Parathyroid adenoma (tissue), 2 donors: Measurements from ENCODE around the gene APOB.

Source experiments
- H2AFZ ChIP-seq: fragments of 300-600 bp; sonication (generic); one replicate; pipeline ENCODE4 v1.7.0; 2017; ENCODE audit warnings: antibody characterized with exemption, mild to moderate bottlenecking
- H3K27ac ChIP-seq: fragments of 300-600 bp; sonication (generic); one replicate; pipeline ENCODE4 v1.7.0; 2017
- H3K27me3 ChIP-seq: fragments of 300-600 bp; sonication (generic); one replicate; pipeline ENCODE4 v1.7.0; 2017; ENCODE audit warnings: low read length; ENCODE audit not compliant: control insufficient read depth, insufficient read depth
- H3K36me3 ChIP-seq: fragments of 300-600 bp; sonication (generic); one replicate; pipeline ENCODE4 v1.7.0; 2017; ENCODE audit warnings: low read length; ENCODE audit not compliant: control insufficient read depth, insufficient read depth
- H3K4me1 ChIP-seq: fragments of 300-600 bp; sonication (generic); one replicate; pipeline ENCODE4 v1.7.0; 2017; ENCODE audit warnings: control low read depth
- H3K4me2 ChIP-seq: fragments of 300-600 bp; sonication (generic); one replicate; pipeline ENCODE4 v1.7.0; 2017; ENCODE audit warnings: low read length
- H3K4me3 ChIP-seq: fragments of 300-600 bp; sonication (generic); one replicate; pipeline ENCODE4 v1.7.0; 2017; ENCODE audit warnings: low read depth, low read length
- H3K79me2 ChIP-seq: fragments of 300-600 bp; sonication (generic); one replicate; pipeline ENCODE4 v1.7.0; 2017; ENCODE audit warnings: control low read depth
- H3K9ac ChIP-seq: fragments of 300-600 bp; sonication (generic); one replicate; pipeline ENCODE4 v1.7.0; 2017; ENCODE audit warnings: mild to moderate bottlenecking
- H3K9me3 ChIP-seq: fragments of 300-600 bp; sonication (generic); one replicate; pipeline ENCODE4 v1.7.0; 2017; ENCODE audit warnings: low read length; ENCODE audit not compliant: control insufficient read depth
- TF ChIP-seq, protein P1 (sequence below): fragments of 300-600 bp; sonication (generic); IDR thresholded peaks from one replicate; pipeline ENCODE4 v1.7.0; 2017; ENCODE audit warnings: antibody characterized with exemption, mild to moderate bottlenecking
- donor health status: primary hyperparathyroidism.

APOB gene

DNA sequence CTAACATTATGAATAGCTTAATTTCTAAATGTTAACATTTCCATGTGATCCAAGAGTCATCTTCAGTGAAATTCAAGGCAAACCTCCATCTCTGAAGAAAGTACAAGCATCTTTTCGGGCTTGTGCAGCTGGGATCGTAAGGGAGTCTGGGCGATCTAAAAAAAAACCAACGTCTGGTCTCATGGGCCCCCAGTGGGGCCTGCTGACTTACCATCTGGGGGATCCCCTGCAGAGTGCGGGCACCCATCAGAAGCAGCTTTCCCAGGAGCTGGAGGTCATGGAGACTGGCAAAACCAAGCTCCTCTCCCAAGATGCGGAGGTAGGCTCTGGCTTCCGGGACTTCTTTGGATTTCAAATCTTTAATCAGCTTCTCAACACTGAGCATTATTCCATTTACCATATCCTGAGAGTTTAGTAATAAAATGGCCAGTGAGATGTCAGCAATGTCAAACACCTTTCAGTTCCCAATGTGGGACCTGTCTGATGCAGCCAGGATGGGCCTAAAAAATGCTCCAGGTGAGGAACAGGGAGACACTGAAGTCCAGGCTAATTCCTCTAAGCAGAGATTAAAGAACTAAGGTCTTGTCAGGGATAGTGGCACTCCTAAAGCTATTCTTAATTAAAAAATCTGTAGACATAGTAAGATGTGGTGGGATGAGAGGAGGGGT is 19.0 kb downstream of the APOB start:
- H3K27me3 ChIP-seq: no peaks in the 10 kb centered on the region
- H3K4me3 ChIP-seq: no peak overlapping the region
- TF ChIP-seq, protein P1, sequence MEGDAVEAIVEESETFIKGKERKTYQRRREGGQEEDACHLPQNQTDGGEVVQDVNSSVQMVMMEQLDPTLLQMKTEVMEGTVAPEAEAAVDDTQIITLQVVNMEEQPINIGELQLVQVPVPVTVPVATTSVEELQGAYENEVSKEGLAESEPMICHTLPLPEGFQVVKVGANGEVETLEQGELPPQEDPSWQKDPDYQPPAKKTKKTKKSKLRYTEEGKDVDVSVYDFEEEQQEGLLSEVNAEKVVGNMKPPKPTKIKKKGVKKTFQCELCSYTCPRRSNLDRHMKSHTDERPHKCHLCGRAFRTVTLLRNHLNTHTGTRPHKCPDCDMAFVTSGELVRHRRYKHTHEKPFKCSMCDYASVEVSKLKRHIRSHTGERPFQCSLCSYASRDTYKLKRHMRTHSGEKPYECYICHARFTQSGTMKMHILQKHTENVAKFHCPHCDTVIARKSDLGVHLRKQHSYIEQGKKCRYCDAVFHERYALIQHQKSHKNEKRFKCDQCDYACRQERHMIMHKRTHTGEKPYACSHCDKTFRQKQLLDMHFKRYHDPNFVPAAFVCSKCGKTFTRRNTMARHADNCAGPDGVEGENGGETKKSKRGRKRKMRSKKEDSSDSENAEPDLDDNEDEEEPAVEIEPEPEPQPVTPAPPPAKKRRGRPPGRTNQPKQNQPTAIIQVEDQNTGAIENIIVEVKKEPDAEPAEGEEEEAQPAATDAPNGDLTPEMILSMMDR: no peak
- no peaks in the 10 kb centered on the region for H3K9me3 ChIP-seq
- H3K9ac ChIP-seq: no peak overlapping the region
- no peak overlapping the region for H2AFZ ChIP-seq
- no peaks in the 10 kb centered on the region for H3K79me2 ChIP-seq
- H3K27ac ChIP-seq: no peak overlapping the region
- H3K36me3 ChIP-seq: no peaks in the 10 kb centered on the region
- H3K4me2 ChIP-seq: no peak overlapping the region
- no peaks in the 10 kb centered on the region for H3K4me1 ChIP-seq

DNA sequence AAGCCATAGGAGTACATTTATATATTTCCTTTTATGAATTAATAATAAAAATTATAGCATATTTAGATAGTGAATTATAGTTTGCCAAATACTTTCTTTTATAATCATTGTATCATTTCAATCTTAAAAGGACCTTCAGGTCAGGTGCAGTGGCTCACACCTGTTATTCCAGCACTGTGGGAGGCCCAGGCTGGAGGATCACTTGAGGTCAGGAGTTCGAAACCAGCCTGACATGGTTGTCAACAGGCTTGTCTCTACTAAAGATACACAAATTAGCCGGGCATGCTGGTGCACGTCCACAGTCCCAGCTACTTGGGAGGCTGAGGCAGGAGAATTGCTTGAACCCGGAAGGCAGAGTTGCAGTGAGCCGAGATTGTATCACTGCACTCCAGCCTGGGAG is 19.7 kb downstream of the APOB start:
- H3K27ac ChIP-seq: no peak overlapping the region
- H3K36me3 ChIP-seq: no peaks in the 10 kb centered on the region
- no peaks in the 10 kb centered on the region for H3K27me3 ChIP-seq
- H3K4me2 ChIP-seq: no peak overlapping the region
- TF ChIP-seq, protein P1: no peak
- H3K79me2 ChIP-seq: no peaks in the 10 kb centered on the region
- H3K4me3 ChIP-seq: no peak overlapping the region
- no peaks in the 10 kb centered on the region for H3K4me1 ChIP-seq
- H2AFZ ChIP-seq: no peak overlapping the region
- no peaks in the 10 kb centered on the region for H3K9me3 ChIP-seq
- no peak overlapping the region for H3K9ac ChIP-seq

GRCh38 chr2:21023419-21024181 is 20.3 kb downstream of the APOB start:
- Histone ChIP-seq H3K9me3 (no peaks in the 10 kb centered on the region), H3K4me2 (no peak overlapping the region), H3K36me3 (no peaks in the 10 kb centered on the region), H3K27me3 (no peaks in the 10 kb centered on the region), H3K79me2 (no peaks in the 10 kb centered on the region), H3K27ac (no peak overlapping the region), H3K9ac (no peak overlapping the region), H3K4me1 (no peaks in the 10 kb centered on the region), H2AFZ (no peak overlapping the region), H3K4me3 (no peak overlapping the region)
- TF ChIP-seq, protein P1: no peak

DNA sequence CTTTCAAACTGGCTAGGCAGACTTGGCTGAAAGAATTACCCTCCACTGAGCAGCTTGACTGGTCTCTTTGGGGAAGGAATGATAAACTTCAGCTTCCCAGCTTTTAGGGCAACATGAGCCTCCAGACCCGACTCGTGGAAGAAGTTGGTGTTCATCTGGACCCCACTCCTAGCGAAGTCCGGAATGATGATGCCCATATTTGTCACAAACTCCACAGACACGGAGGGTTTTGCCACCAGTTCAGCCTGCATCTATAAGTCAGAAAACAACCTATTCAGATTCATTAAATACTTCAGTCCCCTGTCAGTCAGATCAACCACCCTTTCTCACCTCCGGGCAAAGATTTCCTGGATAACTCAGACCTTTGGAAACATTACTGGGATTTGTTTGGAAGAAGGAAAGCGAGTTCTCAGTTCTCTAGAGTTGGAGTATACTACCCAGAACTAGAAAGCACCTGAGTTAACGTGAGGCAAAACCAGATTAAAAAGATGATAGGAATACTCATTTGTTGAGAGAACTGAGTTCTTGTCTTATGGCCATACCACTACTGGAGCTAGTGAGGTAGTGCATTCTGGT is 21.0 kb downstream of the APOB start:
- H2AFZ ChIP-seq: no peak overlapping the region
- no peaks in the 10 kb centered on the region for H3K79me2 ChIP-seq
- TF ChIP-seq, protein P1: no peak
- H3K27ac ChIP-seq: no peak overlapping the region
- H3K4me2 ChIP-seq: no peak overlapping the region
- H3K27me3 ChIP-seq: no peaks in the 10 kb centered on the region
- no peaks in the 10 kb centered on the region for H3K4me1 ChIP-seq
- H3K9me3 ChIP-seq: no peaks in the 10 kb centered on the region
- H3K9ac ChIP-seq: no peak overlapping the region
- H3K36me3 ChIP-seq: no peaks in the 10 kb centered on the region
- no peak overlapping the region for H3K4me3 ChIP-seq
